Measurements from ENCODE around the gene PSME2. TPM values are rescaled to one million over a fixed set of nuclear protein-coding genes. Genes with fewer than 3 reads are reported as not detected.

PSME2 gene
- total RNA-seq, 1 experiment from 2014 or later, result 172 TPM

GRCh38 chr14:24115422-24116127 lies 30.8 kb downstream of the PSME2 start:
- BruUV-seq (replicated peaks), result no TSS peak
- ChIA-PET POLR2A (ENCODE audit: low non-redundant PET) (interaction anchor here (0.6 to 2.0 kb wide), 4 partner anchors 15 to 31 kb away, joined by 3 to 13 read pairs (median 3); partner anchors contain the start of genes EMC9, PCK2 and PSME2), CTCF (interaction anchor here (1.2 kb wide), 1 partner anchor 57 kb away, joined by 3 read pairs; no protein-coding TSS in a partner anchor)
- Histone ChIP-seq H3K27ac (ENCODE audit: low read depth, low read length, poor library complexity, severe bottlenecking) (peak overlapping the region; percentile 99), H3K9me3 (ENCODE audit: low read depth, low read length, poor library complexity, severe bottlenecking) (no peaks in the 10 kb centered on the region), H3K27me3 (replicated peaks; ENCODE audit: insufficient read depth, low read depth, low read length, poor library complexity) (no peaks in the 10 kb centered on the region), H3K4me1 (ENCODE audit: insufficient read depth, low read length, poor library complexity, severe bottlenecking) (peaks cover 14% of the 10 kb centered on the region), H3K36me3 (ENCODE audit: insufficient read depth, low read length, poor library complexity, severe bottlenecking) (peaks cover 26% of the 10 kb centered on the region), H3K4me3 (ENCODE audit: low read depth, low read length, poor library complexity, severe bottlenecking) (peak overlapping the region; percentile 82)
- no peak for TF ChIP-seq EZH2 (IDR thresholded peaks at IDR 0.05; ENCODE audit: borderline replicate concordance, low read depth, low read length, poor library complexity, severe bottlenecking)
- TF ChIP-seq, protein P1, sequence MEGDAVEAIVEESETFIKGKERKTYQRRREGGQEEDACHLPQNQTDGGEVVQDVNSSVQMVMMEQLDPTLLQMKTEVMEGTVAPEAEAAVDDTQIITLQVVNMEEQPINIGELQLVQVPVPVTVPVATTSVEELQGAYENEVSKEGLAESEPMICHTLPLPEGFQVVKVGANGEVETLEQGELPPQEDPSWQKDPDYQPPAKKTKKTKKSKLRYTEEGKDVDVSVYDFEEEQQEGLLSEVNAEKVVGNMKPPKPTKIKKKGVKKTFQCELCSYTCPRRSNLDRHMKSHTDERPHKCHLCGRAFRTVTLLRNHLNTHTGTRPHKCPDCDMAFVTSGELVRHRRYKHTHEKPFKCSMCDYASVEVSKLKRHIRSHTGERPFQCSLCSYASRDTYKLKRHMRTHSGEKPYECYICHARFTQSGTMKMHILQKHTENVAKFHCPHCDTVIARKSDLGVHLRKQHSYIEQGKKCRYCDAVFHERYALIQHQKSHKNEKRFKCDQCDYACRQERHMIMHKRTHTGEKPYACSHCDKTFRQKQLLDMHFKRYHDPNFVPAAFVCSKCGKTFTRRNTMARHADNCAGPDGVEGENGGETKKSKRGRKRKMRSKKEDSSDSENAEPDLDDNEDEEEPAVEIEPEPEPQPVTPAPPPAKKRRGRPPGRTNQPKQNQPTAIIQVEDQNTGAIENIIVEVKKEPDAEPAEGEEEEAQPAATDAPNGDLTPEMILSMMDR (conservative IDR thresholded peaks at IDR 0.05; ENCODE audit: low read depth, low read length), result no peak
- no peak for DNase-seq (ENCODE audit: low spot score)
- intact Hi-C loops (cut with micrococcal nuclease; ENCODE audit: unreplicated experiment), result loop anchor here (2.0 kb wide), 1 partner anchor 25 kb away; the partner anchor contains the start of gene EMC9

DNA sequence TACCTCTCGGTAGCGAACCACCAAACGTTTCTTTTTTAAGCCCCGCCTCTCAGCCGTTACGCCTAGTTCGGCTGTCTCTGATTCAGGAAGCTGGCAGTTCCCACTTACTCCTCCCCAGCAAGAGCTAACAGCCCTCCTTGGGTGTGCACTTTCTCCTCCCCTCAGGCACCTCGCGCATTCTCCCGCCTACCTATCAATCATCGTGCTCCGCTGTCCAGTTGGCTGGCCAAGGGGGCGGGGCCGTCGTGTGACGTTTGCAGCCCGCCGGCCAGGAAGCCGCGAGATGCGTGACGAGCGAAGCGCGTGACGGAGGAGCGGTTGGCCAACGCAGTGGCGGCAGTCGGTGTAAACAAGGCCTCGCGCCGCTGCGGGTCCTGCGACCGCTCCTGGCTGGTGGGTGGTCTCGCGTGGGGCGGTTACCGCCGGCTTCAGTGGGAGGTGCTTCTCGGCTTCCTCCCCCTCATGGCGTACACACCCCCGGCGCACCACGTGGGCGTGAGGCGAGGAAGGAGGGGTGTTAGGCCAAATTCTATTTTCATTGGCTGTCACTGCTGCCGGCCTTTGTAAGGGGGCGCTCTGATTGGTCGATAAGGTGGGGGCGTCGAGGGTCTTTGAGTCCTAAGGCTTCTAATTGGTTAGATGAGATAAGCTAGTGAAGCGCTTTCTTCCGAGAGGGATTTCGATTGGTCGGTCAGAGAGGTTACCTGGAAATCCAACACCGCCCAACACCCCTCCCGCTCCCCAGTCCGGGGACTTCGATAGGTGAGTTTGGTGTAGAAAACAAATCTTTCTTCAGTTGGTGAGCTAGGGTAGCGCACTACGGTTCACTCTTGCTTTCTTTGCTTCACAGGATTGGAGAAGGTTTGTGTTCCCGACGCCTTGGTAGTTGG lies 31.6 kb downstream of the PSME2 start, which contains the start of the genes DCAF11 and NRL:
DCAF11 (plus strand) TSS at position 246 of the 890 bp plus-strand sequence. CDS start 818 bp downstream, outside the sequence.
NRL (minus strand) TSS at position 418 of the 890 bp plus-strand sequence. CDS start 32,101 bp downstream, outside the sequence.
- Histone ChIP-seq H3K27me3 (replicated peaks; ENCODE audit: insufficient read depth, low read depth, low read length, poor library complexity) (no peaks in the 10 kb centered on the region), H3K27ac (ENCODE audit: low read depth, low read length, poor library complexity, severe bottlenecking) (peak within 1 kb of the TSS; percentile 99), H3K9me3 (ENCODE audit: low read depth, low read length, poor library complexity, severe bottlenecking) (no peaks in the 10 kb centered on the region), H3K36me3 (ENCODE audit: insufficient read depth, low read length, poor library complexity, severe bottlenecking) (peaks cover 23% of the 10 kb centered on the region), H3K4me3 (ENCODE audit: low read depth, low read length, poor library complexity, severe bottlenecking) (peak within 1 kb of the TSS; percentile 82), H3K4me1 (ENCODE audit: insufficient read depth, low read length, poor library complexity, severe bottlenecking) (peaks cover 14% of the 10 kb centered on the region)
- TSS peak; percentile 64 for BruUV-seq (replicated peaks)
- POLR2A ChIA-PET (ENCODE audit: low non-redundant PET), result interaction anchor here (0.5 to 2.0 kb wide), 8 partner anchors 9 to 157 kb away, joined by 3 to 13 read pairs (median 3); partner anchors contain the start of genes EMC9, PCK2, PSME2 and RABGGTA
- TF ChIP-seq, protein P1 (conservative IDR thresholded peaks at IDR 0.05; ENCODE audit: low read depth, low read length), result no peak
- no peak for TF ChIP-seq EZH2 (IDR thresholded peaks at IDR 0.05; ENCODE audit: borderline replicate concordance, low read depth, low read length, poor library complexity, severe bottlenecking)
- intact Hi-C loops (cut with micrococcal nuclease; ENCODE audit: unreplicated experiment), result loop anchor here (2.0 kb wide), 1 partner anchor 26 kb away; the partner anchor contains the start of gene EMC9
- CTCF ChIA-PET, result interaction anchor here (1.2 to 1.8 kb wide), 2 partner anchors 46 to 56 kb away, joined by 3 to 6 read pairs; partner anchors contain the start of gene IRF9
- peak; percentile 100 for DNase-seq (ENCODE audit: low spot score)

All from A673 (cell line).